Stimulated activated CD4-positive, alpha-beta T cell treated with anti-CD3 and anti-CD28 coated beads, Interleukin-2, amount 100 ng/mL, for 4 hours (primary cell): ENCODE data around the gene PPIL4.
A peak's percentile ranks its signal among the peaks of the same experiment; 100 is the strongest.
"Not testable (repeated sequence)": the region's sequence is repeated elsewhere in the genome, so short reads cannot be mapped to it uniquely, and the experiment has no call there.

ENCODE experiments used
- DNase-seq: peaks from one replicate; pipeline ENCODE4 v3.0.0-alpha.2; 2020; ENCODE audit warnings: low read depth

The PPIL4 gene

GRCh38 chr6:149483334-149483725, 62.5 kb downstream of the PPIL4 start:
- no peak for DNase-seq

- DNase-seq: no peak
Observed at GRCh38 chr6:149482545-149483333, 63.1 kb downstream of the PPIL4 start.

GRCh38 chr6:149480502-149481280, 65.2 kb downstream of the PPIL4 start:
- peak; percentile 37 for DNase-seq

- no peak for DNase-seq
Observed at GRCh38 chr6:149478631-149479314, 67.1 kb downstream of the PPIL4 start.

- DNase-seq: no peak
Observed at GRCh38 chr6:149477544-149477943, 68.3 kb downstream of the PPIL4 start.

- DNase-seq: no peak
Observed at GRCh38 chr6:149476789-149477455, 68.9 kb downstream of the PPIL4 start.

- DNase-seq: no peak
Observed at GRCh38 chr6:149474108-149474935, 71.5 kb downstream of the PPIL4 start.

GRCh38 chr6:149473080-149474052, 72.5 kb downstream of the PPIL4 start:
- no peak for DNase-seq

GRCh38 chr6:149472241-149472640, 73.6 kb downstream of the PPIL4 start:
- DNase-seq: no peak

- no peak for DNase-seq
Observed at GRCh38 chr6:149471801-149472200, 74.0 kb downstream of the PPIL4 start.

GRCh38 chr6:149470948-149471347, 74.9 kb downstream of the PPIL4 start:
- DNase-seq: no peak

- no peak for DNase-seq
Observed at GRCh38 chr6:149468179-149468578, 77.7 kb downstream of the PPIL4 start.

GRCh38 chr6:149467265-149467664, 78.6 kb downstream of the PPIL4 start:
- DNase-seq: no peak

- DNase-seq: no peak
Observed at GRCh38 chr6:149464411-149464810, 81.4 kb downstream of the PPIL4 start.

GRCh38 chr6:149463781-149464180, 82.1 kb downstream of the PPIL4 start:
- DNase-seq: no peak

- not testable (repeated sequence) for DNase-seq
Observed at GRCh38 chr6:149462712-149463111, 83.1 kb downstream of the PPIL4 start.

- no peak for DNase-seq
Observed at GRCh38 chr6:149461670-149462069, 84.2 kb downstream of the PPIL4 start.

GRCh38 chr6:149460249-149460648, 85.6 kb downstream of the PPIL4 start:
- not testable (repeated sequence) for DNase-seq

- DNase-seq: no peak
Observed at GRCh38 chr6:149459761-149460160, 86.1 kb downstream of the PPIL4 start.

- DNase-seq: no peak
Observed at GRCh38 chr6:149458806-149459205, 87.0 kb downstream of the PPIL4 start.
